Lower lobe of right lung (tissue), 2 donors: ENCODE data around the gene CASZ1. TPM values are rescaled to one million over a fixed set of nuclear protein-coding genes. Genes with fewer than 3 reads are reported as not detected.
A peak's percentile ranks its signal among the peaks of the same experiment; 100 is the strongest.

Experiments used
- ATAC-seq, 2 donors: fragments of 200-7000 bp; cut with Tn5 transposase; one replicate each; pipeline ENCODE4 v1.9.1; 2020 to 2022; ENCODE audit warnings: mild to moderate bottlenecking in 2 of 2, moderate library complexity in 2 of 2
- DNase-seq: peaks from one replicate; pipeline ENCODE4 v3.0.0-alpha.2; 2020
- H3K27ac ChIP-seq: fragments of 200-600 bp; one replicate; pipeline ENCODE4 v1.8.0; 2022
- H3K27me3 ChIP-seq: fragments of 200-600 bp; one replicate; pipeline ENCODE4 v1.8.0; 2022; ENCODE audit warnings: low read depth
- H3K36me3 ChIP-seq: fragments of 200-600 bp; one replicate; pipeline ENCODE4 v1.8.0; 2022; ENCODE audit warnings: mild to moderate bottlenecking
- H3K4me1 ChIP-seq: fragments of 200-600 bp; one replicate; pipeline ENCODE4 v1.8.0; 2022
- H3K4me3 ChIP-seq: fragments of 200-600 bp; one replicate; pipeline ENCODE4 v1.8.0; 2022; ENCODE audit warnings: mild to moderate bottlenecking
- H3K9me3 ChIP-seq: fragments of 200-600 bp; one replicate; pipeline ENCODE4 v1.8.0; 2022
- CTCF ChIP-seq: fragments of 200-600 bp; IDR thresholded peaks from one replicate; pipeline ENCODE4 v1.8.0; 2022; ENCODE audit warnings: antibody characterized with exemption, mild to moderate bottlenecking
- intact Hi-C: fragments of 100-400 bp; cut with DNase I; formaldehyde crosslinking; loops from one replicate; pipeline ENCODE4 v1.11.0; 2022
- total RNA-seq: library from RNA; stranded (reverse); fragmentation: NEBNext Ultra II Directional; extraction: Animal tissue kit (Norgen Biotek cat#: 25700); gene quantifications from one replicate; pipeline ENCODE4 v1.2.1, GENCODE V29; 2021
- donor health status: DM: no; HTN: yes; CAD: no; lungs with severe emphysema.

Gene CASZ1
- total RNA-seq, 1 donor from 2014 or later, result 47.5 TPM

GRCh38 chr1:10651389-10651766 lies 145.1 kb downstream of the CASZ1 start:
- intact Hi-C loops, result no loop called here
- DNase-seq (peak; percentile 76), ATAC-seq (peak; percentile 60 to 70)
- TF ChIP-seq CTCF, result no peak
- no peaks in the 10 kb centered on the region for H3K27me3 ChIP-seq
- peaks cover 25% of the 10 kb centered on the region for H3K4me1 ChIP-seq
- H3K36me3 ChIP-seq, result peaks cover 71% of the 10 kb centered on the region
- H3K9me3 ChIP-seq, result no peaks in the 10 kb centered on the region
- peak overlapping the region; percentile 73 for H3K27ac ChIP-seq
- no peak overlapping the region for H3K4me3 ChIP-seq

GRCh38 chr1:10650556-10651388 lies 145.7 kb downstream of the CASZ1 start:
- Histone ChIP-seq H3K4me1 (peaks cover 25% of the 10 kb centered on the region), H3K4me3 (no peak overlapping the region), H3K36me3 (peaks cover 71% of the 10 kb centered on the region), H3K27me3 (no peaks in the 10 kb centered on the region), H3K27ac (peak overlapping the region; percentile 73), H3K9me3 (no peaks in the 10 kb centered on the region)
- peak in 1 of 2 donors; percentile 1 for ATAC-seq
- TF ChIP-seq CTCF, result no peak
- DNase-seq, result no peak
- intact Hi-C loops, result no loop called here

GRCh38 chr1:10649517-10650201 lies 146.8 kb downstream of the CASZ1 start:
- Histone ChIP-seq H3K4me3 (no peak overlapping the region), H3K36me3 (peaks cover 72% of the 10 kb centered on the region), H3K9me3 (no peaks in the 10 kb centered on the region), H3K27me3 (no peaks in the 10 kb centered on the region), H3K27ac (no peak overlapping the region), H3K4me1 (peaks cover 25% of the 10 kb centered on the region)
- TF ChIP-seq CTCF, result no peak
- intact Hi-C loops, result no loop called here
- ATAC-seq, result no peak
- no peak for DNase-seq

GRCh38 chr1:10648689-10649516 lies 147.5 kb downstream of the CASZ1 start:
- H3K36me3 ChIP-seq, result peaks cover 72% of the 10 kb centered on the region

More at GRCh38 chr1:10648689-10649516, 147.5 kb downstream of the CASZ1 start:
- ATAC-seq, result no peak
- Histone ChIP-seq H3K27ac (no peak overlapping the region), H3K4me1 (peaks cover 25% of the 10 kb centered on the region), H3K4me3 (no peak overlapping the region), H3K9me3 (no peaks in the 10 kb centered on the region), H3K27me3 (no peaks in the 10 kb centered on the region)
- intact Hi-C loops, result no loop called here
- DNase-seq, result no peak
- no peak for TF ChIP-seq CTCF
